ENCODE measurements around the gene SAFB.

Gene SAFB

DNA sequence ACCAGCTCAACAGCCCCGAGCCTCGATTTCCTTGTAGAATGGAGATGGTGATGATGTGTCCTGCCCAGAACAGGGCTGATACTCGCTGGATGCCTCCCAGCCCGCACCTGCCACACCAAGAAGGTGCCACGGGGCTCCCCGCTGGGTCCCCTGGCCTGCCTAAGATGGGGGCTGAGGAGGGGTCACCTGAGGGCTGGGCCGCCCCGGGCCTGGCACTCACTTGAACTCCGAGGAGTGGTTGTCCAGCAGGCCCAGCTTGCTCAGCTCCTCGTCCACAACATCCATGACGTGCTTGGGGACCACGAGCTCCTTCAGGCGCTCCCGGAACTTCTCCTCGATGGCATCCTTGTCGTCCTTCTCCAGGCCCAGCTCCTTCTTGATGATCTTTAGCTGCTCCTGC, 82.7 kb downstream of the SAFB start:
- no peak overlapping the region for H3K4me3 ChIP-seq (ENCODE audit: low read length)
- no peak overlapping the region for H2AFZ ChIP-seq (ENCODE audit: low read depth, low read length)
- peaks cover 16% of the 10 kb centered on the region for H4K20me1 ChIP-seq (ENCODE audit: insufficient read depth, low read length)
- H3K36me3 ChIP-seq (replicated peaks; ENCODE audit: low read depth, low read length) = peaks cover 62% of the 10 kb centered on the region
- H3K27ac ChIP-seq (ENCODE audit: low read length) = no peak overlapping the region
- no peaks in the 10 kb centered on the region for H3K4me1 ChIP-seq (ENCODE audit: low read length)
- H3K27me3 ChIP-seq (ENCODE audit: low read depth, low read length) = no peaks in the 10 kb centered on the region
- H3K9me3 ChIP-seq (ENCODE audit: insufficient read depth, low read length) = no peaks in the 10 kb centered on the region
- no peak overlapping the region for H3K9ac ChIP-seq (ENCODE audit: low read length)
- H3K79me2 ChIP-seq (ENCODE audit: low read length) = peaks cover 43% of the 10 kb centered on the region
- no peak overlapping the region for H3K4me2 ChIP-seq (ENCODE audit: low read length)
- TF ChIP-seq, protein P1, sequence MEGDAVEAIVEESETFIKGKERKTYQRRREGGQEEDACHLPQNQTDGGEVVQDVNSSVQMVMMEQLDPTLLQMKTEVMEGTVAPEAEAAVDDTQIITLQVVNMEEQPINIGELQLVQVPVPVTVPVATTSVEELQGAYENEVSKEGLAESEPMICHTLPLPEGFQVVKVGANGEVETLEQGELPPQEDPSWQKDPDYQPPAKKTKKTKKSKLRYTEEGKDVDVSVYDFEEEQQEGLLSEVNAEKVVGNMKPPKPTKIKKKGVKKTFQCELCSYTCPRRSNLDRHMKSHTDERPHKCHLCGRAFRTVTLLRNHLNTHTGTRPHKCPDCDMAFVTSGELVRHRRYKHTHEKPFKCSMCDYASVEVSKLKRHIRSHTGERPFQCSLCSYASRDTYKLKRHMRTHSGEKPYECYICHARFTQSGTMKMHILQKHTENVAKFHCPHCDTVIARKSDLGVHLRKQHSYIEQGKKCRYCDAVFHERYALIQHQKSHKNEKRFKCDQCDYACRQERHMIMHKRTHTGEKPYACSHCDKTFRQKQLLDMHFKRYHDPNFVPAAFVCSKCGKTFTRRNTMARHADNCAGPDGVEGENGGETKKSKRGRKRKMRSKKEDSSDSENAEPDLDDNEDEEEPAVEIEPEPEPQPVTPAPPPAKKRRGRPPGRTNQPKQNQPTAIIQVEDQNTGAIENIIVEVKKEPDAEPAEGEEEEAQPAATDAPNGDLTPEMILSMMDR (IDR thresholded peaks at IDR 0.05; ENCODE audit: low read depth, low read length) = no peak
- no peak for TF ChIP-seq EZH2phosphoT487 (IDR thresholded peaks at IDR 0.05; ENCODE audit: low read depth)

GRCh38 chr19:5706876-5707573, 84.1 kb downstream of the SAFB start:
- Histone ChIP-seq H3K9ac (ENCODE audit: low read length) (no peak overlapping the region), H3K79me2 (ENCODE audit: low read length) (peaks cover 54% of the 10 kb centered on the region), H3K27ac (ENCODE audit: low read length) (no peak overlapping the region), H4K20me1 (ENCODE audit: insufficient read depth, low read length) (peaks cover 14% of the 10 kb centered on the region; the same call in 1 of the 2 replicates), H3K27me3 (ENCODE audit: low read depth, low read length) (no peaks in the 10 kb centered on the region), H3K36me3 (replicated peaks; ENCODE audit: low read depth, low read length) (peaks cover 67% of the 10 kb centered on the region), H3K4me2 (ENCODE audit: low read length) (no peak overlapping the region), H2AFZ (ENCODE audit: low read depth, low read length) (no peak overlapping the region), H3K4me1 (ENCODE audit: low read length) (no peaks in the 10 kb centered on the region), H3K9me3 (ENCODE audit: insufficient read depth, low read length) (no peaks in the 10 kb centered on the region), H3K4me3 (ENCODE audit: low read length) (no peak overlapping the region)
- no peak for TF ChIP-seq EZH2phosphoT487 (IDR thresholded peaks at IDR 0.05; ENCODE audit: low read depth)
- TF ChIP-seq, protein P1 (IDR thresholded peaks at IDR 0.05; ENCODE audit: low read depth, low read length) = no peak

DNA sequence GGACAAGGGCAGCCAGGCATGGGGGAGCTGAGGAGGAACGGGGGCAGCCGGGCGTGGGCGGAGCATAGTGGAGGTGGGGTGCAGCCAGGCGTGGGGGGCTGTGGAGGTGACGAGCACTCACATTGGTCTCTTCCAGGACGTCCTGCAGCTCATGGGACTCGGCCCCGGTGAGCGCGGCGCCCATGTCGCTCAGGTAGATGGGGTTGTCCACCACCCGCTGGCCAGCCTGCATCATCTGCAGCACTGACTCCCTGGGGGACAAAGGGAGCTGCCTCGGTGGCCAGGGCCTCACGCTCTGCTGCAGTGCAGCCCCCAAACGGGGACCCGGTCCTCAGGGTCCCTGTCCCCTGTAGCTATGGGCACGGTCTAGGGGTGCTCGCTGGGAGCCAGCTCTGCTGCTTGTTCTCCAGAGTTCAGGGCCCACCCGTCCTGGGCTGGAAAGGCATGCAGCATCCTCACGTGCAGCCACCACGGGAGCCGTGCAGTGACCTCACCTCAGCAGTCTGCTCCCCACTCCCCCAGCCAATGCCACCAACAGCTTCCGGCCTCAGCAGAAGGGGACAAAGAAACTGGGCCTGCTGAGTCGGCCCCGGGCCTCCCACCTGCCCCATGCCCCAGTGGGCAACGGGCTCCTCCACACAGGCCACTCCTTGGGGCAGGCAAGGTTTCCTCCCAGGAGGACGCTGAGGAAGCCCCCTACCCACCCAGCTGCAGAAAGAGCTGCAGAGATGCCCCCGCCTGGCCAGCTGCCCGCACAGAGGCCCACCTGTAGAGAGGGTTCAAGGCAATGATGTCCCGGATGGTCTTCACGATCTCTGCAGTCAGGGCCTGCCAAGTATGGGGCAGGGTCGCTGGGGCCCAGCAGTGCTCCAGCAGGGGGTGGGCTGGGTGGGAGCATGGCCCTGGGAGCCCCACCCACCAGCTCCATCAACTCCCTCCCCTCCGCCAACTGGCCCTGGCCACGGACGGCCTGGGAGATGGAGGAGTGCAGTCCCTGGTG, 85.0 kb downstream of the SAFB start:
- H3K9ac ChIP-seq (ENCODE audit: low read length) = no peak overlapping the region
- H2AFZ ChIP-seq (ENCODE audit: low read depth, low read length) = no peak overlapping the region
- H3K27ac ChIP-seq (ENCODE audit: low read length) = no peak overlapping the region
- peaks cover 17% of the 10 kb centered on the region for H4K20me1 ChIP-seq (ENCODE audit: insufficient read depth, low read length)
- H3K79me2 ChIP-seq (ENCODE audit: low read length) = peaks cover 60% of the 10 kb centered on the region
- no peak overlapping the region for H3K4me2 ChIP-seq (ENCODE audit: low read length)
- TF ChIP-seq, protein P1 (IDR thresholded peaks at IDR 0.05; ENCODE audit: low read depth, low read length) = no peak
- TF ChIP-seq EZH2phosphoT487 (IDR thresholded peaks at IDR 0.05; ENCODE audit: low read depth) = no peak
- no peaks in the 10 kb centered on the region for H3K4me1 ChIP-seq (ENCODE audit: low read length)
- no peaks in the 10 kb centered on the region for H3K27me3 ChIP-seq (ENCODE audit: low read depth, low read length)
- peaks cover 73% of the 10 kb centered on the region for H3K36me3 ChIP-seq (replicated peaks; ENCODE audit: low read depth, low read length)
- H3K9me3 ChIP-seq (ENCODE audit: insufficient read depth, low read length) = no peaks in the 10 kb centered on the region
- no peak overlapping the region for H3K4me3 ChIP-seq (ENCODE audit: low read length)

GRCh38 chr19:5711025-5711424, 88.1 kb downstream of the SAFB start:
- Histone ChIP-seq H3K9me3 (ENCODE audit: insufficient read depth, low read length) (no peaks in the 10 kb centered on the region), H3K27ac (ENCODE audit: low read length) (no peak overlapping the region), H4K20me1 (ENCODE audit: insufficient read depth, low read length) (peaks cover 31% of the 10 kb centered on the region), H3K4me2 (ENCODE audit: low read length) (no peak overlapping the region), H3K27me3 (ENCODE audit: low read depth, low read length) (no peaks in the 10 kb centered on the region), H2AFZ (ENCODE audit: low read depth, low read length) (no peak overlapping the region), H3K36me3 (replicated peaks; ENCODE audit: low read depth, low read length) (peaks cover 66% of the 10 kb centered on the region), H3K4me3 (ENCODE audit: low read length) (no peak overlapping the region), H3K9ac (ENCODE audit: low read length) (no peak overlapping the region), H3K79me2 (ENCODE audit: low read length) (peaks cover 66% of the 10 kb centered on the region), H3K4me1 (ENCODE audit: low read length) (no peaks in the 10 kb centered on the region)
- TF ChIP-seq, protein P1 (IDR thresholded peaks at IDR 0.05; ENCODE audit: low read depth, low read length) = no peak
- no peak for TF ChIP-seq EZH2phosphoT487 (IDR thresholded peaks at IDR 0.05; ENCODE audit: low read depth)
